ENCODE measurements around the gene PPFIA2.

The PPFIA2 gene

DNA sequence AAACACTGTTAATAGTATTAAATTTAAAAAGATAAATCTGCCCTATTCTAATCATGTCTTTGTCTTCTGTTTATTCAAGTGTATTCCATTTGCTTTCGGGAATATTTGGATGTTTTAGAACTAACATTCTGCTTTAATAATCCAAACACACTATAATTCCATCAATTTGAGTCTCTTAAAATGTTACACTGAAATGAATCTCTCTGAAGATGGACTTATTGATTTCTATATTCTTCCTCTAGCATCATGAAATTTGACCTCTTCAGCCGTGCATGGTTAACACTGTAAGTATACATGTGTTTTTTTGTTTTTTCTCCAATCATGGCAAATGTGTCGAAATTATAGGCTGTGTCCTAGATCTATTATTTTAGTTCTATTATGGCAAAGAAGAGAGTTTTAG lies 342.1 kb downstream of the PPFIA2 start:
- DNase-seq, result no peak

DNA sequence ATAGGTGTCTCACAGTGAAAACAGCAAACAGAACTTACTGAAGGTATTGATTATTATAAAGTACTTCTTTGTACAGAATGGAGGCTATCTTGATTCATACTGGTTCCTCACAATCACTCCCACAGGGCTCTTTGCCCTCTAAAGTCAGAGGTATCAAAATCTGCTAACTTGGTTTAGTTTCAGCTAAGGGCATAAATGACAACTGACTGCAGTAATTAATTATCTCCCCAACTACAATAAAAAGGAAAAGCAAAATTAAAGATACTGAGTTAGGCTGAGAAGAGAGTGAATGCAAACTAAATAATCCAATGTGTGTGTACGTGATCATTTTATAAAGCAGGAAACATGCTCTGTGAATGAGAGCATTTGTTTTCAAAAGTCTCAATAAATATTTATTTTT lies 342.6 kb downstream of the PPFIA2 start:
- no peak for DNase-seq

DNA sequence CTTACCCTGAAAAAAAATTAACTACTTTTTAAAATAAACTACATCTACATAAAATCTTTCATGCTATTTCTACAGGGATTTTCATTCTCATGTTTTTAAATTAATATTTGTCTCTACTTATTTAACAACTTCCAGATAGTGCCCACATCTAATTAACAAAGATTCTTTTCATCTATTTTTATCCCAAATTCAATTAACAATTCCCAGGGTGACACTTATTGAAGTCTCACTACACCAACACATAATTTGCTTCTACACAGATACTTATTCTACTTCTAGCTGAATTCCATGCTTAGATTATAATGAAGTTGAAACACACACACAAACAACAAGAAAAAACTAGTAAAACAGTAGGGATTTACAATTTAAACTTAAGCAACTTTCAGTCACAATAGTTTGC lies 344.7 kb downstream of the PPFIA2 start:
- no peak for DNase-seq

DNA sequence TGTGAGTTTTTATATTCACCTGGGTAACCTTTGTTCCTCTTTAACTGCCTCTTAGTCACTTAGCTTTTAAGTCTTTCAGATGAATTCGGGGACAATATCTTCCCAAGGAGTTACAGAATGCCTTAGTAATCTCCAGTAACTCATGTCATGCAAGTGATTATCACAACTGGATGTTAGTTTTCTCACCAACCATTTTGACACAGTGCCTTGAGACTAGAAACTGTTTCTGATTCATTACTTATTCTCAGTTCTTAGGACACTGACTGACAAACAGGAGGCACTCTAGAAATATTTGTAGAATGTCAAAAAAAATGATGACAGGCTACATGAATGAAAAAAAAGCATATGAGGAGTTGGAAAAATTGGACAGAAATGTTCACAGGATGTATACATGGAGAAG lies 346.2 kb downstream of the PPFIA2 start:
- DNase-seq, result no peak

DNA sequence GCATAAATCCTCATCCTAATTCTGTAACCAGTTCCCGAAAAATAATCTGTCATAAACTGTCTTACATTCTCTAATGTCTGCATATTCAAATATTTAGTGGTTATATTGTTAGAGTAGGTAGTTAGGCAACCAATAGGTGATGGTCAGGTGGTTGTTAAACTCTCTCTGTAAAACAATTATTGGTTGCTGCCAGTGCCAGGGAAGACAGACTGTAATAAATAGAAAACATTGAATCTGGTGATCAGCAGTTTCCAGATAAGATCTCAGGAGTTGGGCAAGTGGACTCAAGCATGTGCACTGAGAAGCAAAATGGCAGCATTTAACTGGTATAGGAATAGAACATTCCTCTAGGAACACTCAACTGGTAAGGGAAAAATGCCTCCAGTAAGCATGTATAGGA lies 355.8 kb downstream of the PPFIA2 start:
- no peak for DNase-seq

DNA sequence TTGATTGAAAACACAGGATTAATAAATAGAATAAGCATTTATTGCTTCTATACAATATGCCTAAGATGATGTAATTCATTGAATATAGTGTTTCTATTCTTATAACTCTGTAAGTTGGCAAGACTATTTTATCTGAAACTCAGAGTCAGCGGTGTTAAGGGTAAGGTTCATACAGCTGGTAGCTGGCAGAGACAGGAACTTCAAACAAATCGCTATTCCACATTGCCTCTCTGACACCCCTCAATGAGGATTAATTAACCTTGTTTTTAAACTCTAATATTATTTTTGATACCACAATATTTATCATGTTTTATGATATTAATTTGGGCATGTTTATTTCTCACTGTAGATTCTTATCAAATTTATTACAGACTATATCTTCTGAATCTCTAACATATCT lies 357.9 kb downstream of the PPFIA2 start:
- DNase-seq, result no peak

DNA sequence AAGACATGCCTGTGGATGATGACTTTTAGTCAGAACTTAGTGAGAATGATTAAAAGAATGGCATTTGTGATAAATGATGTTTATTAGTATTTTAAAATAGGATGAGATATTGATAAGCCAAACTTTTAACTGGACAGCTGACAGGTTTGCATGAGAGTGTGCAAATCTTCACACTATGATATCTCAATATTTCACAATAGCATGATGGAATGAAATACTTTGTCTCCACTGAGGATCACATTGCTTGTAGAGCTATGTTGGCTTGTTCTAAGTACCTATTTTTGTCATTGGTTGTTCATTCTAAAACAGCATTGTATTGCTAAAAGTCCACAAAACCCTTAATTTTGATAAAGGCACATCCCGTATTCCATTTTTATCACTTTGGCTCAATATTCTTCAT lies 359.1 kb downstream of the PPFIA2 start:
- DNase-seq, result no peak

DNA sequence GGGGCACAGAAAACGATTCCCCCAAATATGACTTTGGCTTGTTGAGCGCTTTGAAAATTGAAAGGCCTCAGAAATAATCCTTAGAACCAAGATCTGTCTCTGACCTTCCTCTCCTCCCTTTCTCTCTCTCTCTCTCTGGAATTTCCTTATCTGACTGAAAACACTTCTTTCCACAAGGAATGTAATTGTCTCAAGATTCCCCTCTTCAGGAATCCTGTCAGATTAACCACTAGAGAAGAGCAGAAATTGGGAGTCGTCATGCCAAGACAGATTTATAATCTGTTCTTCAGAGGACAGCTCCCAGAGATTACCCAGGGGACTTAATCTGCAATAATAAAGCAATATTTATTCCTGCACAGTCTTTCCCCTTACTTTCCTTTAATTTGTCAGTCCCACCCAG lies 363.7 kb downstream of the PPFIA2 start:
- DNase-seq, result no peak

DNA sequence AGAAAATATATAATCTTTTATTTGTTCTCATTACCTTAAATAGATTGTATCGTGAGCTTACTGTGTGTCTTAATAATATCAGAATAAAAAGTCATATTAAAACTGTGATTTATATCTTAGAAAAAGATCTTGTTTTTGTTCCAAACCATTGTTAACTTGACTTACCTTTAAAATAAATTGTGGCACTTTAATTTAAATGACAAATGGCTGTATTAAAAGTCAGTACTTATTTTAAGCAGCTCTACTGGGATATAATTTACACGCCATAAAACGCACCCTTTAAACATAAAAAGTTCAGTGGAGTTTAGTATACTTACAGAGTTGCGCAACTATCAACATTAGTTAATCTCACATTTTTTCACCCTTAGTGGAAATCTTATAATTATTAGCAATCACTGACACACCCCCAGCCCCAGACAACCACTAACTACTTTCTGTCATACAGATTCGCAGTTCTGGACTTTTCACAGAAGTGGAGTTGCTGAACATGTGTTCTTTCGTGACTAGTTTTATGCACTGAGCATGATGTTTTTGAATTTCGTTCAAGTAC lies 369.5 kb downstream of the PPFIA2 start:
- DNase-seq, result no peak

DNA sequence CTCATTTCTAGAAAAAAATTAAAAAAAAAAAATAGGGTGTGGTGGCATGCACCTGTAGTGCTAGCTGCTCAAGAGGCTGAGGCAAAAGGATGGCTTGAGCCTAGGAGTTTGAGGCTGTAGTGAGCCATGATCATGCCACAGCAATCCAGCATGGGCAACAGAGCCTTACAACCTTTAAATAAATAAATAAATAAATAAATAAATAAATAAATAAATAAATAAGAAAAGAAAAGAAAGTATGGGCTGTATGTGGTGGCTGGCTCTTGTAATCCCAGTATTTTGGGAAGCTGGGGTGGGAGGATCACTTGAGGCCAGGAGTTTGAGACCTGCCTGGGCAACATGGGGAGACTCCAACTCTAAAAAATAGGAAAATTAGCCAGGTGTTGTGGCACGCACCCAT lies 373.0 kb downstream of the PPFIA2 start:
- DNase-seq, result no peak

DNA sequence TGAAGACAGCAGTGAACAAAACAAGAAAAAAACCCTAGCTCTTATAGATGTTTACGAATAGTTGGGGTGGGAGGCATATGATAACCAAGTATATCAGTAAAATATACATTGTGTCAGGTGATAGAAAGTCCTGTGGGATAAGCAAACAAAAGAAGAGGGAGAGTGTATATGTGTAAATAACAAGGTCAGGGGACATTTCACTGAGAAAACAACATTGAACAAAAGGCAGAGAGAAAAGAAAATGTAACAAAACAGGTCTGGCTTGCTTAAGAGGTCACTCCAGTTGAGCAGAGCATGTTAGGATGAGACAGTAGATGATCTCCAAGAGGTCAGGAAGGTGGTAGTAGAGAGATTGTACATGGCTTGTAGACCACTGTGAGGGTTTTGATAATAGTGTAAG lies 377.2 kb downstream of the PPFIA2 start:
- DNase-seq, result no peak

DNA sequence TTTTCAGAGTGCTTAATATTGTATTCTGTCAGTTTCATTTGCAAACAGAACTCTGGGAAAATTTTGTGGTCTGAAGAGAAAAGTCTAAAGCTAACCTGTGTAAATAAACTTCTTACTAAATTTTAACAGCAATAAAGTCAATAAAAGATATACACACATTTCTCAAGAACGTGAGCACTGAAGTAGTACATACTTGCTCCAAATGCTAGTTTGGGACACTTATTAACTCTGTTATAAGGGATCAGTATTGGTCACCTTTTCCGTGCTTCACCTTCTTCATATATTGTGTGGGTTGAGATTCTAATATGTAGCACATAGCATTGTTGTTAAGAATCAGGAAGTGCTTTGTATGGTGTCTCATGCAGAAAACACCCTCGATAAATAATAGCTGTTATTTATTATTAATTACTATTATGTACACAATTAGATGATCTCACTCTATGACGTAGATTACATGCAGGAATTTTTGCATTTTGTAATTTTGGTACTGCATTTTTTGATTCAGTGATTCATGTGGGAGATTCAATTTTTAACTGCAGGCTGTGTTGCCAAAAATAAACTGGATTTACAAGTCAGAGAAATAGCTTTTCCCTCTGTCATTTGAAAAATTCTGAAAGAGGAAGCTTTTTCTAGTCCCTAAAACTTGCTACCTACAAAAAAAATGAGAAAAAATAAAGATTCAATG lies 380.4 kb downstream of the PPFIA2 start:
- no peak for DNase-seq

DNA sequence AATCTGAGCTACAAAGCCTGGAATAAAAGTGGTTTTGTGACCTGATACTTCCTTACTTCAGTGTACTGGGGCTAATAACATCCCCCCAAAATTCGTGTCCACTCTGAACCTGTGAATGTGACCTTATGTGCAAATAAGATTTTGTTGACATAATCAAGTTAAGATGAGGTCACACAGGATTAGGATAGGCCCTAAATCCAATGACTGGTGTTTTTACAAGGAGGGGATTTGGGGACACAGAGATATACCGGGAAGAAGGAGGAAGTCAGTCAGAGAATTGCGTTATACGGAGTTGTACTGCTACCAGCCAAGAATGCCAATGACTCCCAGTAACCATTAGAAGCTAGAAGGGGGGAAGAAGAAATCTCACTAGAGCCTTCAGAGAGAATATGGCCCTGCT lies 381.4 kb downstream of the PPFIA2 start:
- DNase-seq, result no peak

DNA sequence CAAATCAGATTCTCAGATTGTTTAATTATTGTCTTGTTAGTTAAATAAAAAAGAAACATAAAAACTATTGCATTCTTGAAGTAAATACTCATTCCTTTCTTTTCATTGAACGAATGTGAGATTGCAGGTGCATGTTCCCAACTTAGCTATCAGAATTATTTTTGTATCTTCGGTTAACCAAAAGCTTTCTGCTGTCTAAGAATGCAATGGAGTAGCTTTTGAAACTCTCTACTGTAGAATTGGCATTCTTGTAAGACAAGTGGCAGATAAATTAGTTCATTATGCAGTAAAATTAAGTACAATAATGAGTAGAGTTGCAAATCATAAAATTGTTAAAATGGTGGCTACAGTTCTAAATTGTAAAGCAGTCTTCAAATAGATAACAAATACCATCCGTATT lies 383.2 kb downstream of the PPFIA2 start:
- DNase-seq, result no peak

DNA sequence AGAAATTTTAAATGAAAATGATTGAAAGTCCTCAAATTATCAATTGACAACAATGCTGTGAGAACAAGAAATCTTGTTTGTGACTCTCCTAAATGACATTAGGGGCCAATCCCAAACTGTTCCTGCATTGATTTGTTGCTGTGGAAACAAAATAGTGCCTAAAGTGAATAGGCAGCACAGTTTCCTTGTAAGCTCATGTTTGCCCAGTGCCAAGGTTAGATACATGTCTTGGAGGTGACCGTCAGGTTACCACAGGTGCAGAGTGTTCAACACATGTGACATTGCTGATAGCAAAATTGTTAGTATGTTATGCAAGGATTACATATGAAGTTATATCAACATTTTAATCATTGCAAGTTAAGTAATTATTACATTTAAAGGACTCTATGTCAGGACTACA lies 388.7 kb downstream of the PPFIA2 start:
- no peak for DNase-seq

DNA sequence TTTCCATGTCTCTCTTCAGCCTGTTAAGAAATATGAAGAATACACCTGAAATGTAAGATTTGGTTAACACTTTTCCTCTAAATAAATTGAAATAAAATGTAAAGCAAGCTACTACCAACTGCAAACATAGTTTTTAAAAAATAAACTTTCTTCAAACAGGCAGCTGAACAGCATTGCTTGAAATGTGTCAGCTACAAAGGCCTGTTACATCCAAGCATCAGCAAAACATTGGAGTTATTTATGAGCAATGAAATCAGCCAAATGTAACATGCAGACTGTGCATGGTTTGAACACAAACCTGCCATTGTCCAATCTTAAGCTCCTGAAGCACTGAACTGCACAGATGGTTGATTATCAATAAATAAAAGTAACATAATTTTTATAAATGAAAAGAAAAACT lies 390.0 kb downstream of the PPFIA2 start:
- DNase-seq, result no peak

DNA sequence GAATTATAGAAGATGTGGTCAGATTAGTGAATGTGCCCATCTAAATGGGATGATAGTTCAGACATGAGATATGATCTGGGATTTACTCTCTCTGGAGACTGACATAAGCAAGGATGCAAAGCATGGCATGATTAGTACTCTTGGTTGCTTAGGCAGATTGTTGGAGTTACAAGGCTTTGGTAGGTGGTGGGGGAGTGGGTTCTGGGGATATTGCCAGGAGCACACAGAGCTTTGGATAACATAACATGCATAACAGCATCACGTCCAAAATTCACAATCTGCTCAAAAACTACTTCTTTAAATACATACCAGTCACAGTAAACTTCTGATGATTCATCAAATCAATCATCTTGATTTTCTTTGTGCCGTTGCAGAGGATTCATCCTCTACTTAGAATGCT lies 393.9 kb downstream of the PPFIA2 start:
- DNase-seq, result no peak

DNA sequence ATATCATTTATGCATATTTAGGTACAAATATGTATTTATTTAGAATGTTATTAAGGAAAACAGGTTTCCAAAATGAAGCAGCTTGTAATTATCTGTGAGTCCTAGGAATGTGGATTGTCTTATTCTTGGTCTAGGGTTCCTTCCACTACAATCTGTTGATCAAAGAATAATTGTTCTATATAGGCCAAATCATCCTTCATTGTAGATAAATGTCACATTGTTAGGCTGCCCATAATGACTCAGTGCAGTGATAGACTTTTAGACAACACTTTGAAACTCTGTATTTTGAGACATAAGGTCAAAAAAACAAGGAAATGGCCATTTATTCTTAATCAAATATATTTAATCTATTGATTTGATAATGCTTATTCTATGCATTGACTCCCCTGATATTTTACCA lies 398.2 kb downstream of the PPFIA2 start:
- no peak for DNase-seq

DNA sequence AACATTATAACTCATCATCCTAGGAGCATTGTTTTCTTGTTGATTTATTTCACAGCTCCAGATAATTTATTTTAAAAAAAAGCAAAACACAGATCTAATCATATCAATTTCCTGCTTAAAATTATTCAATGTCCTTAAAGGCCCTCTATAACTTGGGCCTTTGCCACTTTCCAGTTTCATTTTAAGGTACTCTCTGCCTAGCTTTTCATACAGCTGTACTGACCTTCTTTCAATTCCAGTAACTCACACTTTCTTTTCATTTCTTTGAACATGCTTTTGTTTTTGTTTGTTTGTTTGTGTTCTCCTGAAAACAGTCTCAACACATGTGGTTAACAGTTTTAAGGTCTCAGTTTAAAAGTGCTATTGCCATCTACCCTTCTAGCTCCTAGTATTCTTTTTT lies 399.4 kb downstream of the PPFIA2 start:
- no peak for DNase-seq

DNA sequence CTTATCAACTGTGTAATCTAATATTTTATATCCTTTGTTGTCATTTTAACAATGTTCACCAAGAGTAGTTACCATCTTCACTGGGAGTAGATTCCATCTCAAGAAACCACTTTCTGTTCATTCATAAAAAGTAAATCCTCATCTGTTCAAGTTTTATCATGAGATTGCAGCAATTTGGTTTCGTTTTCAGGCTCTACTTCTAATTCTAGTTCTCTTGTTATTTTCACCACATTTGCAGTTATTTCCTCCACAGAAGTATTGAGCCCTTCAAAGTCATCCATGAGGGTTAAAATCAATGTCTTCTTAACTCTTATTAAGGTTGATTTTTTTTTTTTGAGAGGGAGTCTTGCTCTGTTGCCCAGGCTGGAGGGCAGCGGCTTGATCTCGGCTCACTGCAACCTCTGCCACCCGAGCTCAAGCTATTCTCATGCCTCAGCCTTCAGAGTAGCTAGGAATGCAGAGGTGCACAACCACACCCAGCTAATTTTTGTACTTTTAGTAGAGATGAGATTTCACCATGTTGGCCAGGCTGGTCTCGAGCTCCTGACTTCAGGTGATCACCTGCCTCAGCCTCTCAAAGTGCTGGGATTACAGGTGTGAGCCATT lies 404.7 kb downstream of the PPFIA2 start:
- DNase-seq, result no peak

DNA sequence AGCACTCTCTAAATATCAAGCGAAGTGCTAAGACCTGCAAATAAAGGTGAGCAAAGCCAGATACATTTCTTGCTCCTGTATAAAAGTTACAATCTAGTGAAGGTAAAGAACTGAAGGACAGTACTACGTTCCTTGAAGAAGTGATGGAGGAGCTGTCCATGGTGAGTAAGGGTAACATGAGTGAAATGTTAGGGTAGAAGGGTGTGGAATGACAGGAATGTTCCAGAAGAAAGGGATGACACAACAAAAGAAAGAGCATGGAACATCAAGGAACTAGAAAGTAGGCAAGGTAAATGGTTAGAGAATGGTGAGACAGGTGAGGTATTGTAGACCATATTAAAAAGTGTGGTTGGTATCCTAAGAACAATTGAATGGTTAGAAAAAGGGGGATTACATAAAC lies 408.8 kb downstream of the PPFIA2 start:
- DNase-seq, result no peak

DNA sequence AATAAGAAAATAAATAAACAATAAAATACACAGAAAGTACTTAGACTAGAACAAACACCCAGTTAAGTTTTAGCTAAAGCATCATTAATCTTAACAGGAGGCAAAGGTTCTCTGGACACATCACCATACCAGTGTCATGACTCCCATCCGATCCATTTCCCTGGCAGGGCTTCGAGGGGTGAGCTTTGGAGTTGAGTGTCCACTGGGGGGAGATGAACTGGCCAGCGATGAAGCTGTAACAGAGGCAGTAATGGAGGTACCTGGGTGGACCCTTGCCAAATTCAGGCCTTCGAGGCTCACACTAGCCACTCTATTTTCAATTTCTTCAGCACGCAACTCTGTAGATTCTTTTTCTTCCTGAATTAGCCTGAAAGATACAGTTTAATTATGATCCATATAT lies 411.7 kb downstream of the PPFIA2 start:
- no peak for DNase-seq

DNA sequence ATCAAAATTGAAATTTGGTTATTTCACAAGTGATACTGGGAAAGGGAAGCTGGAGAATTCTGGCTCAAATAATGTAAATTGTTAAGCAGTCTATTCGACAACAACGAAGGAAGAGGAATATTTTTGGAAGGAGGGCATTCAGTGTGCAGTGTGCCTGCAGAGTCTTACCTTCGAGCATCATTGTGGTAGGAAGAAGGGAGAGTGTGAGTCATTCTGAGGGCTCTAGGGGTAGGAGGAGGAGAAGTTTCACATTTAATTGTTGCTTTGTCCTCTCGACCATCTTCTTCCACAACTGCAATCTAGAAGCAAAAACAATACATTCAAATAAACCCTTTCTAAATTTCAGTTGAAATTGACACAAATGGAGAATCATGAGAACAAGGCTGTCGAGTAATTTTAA lies 418.2 kb downstream of the PPFIA2 start:
- DNase-seq, result no peak

DNA sequence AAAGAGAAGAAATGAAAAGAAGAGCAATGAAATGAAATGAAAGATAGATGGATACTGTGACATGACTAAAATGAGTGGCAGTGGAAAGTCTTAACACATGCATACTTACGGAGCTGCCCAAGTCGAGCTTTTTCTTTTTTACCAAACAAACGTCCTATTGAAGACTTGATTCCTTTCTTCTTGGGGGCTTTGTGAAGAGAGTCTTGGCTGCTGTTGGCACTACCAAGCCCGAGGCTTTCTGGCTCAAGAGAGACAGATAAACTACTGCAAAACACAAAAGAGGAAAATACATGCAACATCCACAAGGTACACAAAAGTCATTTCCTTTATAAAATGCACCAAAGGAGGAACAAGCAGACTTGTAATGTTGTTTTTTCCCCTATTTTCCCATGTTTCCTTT lies 420.1 kb downstream of the PPFIA2 start:
- no peak for DNase-seq

DNA sequence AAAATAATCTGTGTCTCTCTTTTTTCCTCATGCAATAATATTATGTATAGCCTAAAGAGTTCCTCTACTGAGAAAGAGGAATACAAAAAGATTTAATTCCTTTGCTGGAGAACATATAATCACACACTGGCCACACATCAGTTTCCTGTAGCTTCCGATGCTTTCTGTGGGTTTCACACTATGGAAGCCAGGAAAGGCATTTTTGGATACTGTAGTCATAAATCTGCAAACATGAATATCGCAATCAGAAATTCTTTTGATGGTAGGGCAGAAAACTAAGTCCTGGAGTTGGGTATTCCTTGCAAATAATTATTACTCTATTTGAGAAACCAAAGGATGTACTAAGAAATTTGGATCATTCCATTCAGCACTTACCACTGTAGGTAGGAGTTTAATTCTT lies 421.3 kb downstream of the PPFIA2 start:
- no peak for DNase-seq

Data from GOT3 (cell line).